ENCODE measurements around the gene KIAA0040. TPM values are rescaled to one million over a fixed set of nuclear protein-coding genes. Genes with fewer than 3 reads are reported as not detected.

KIAA0040 gene
- total and polyA plus RNA-seq, 10 of the 15 experiments (the other 5 are each of a cell fraction or from before 2014, with no cell fraction given) = 7.6 to 47.7 (median 23.5) TPM

- POLR2A ChIA-PET = no interaction called here
- Histone ChIP-seq H3K4me3 (no peak overlapping the region), H3K9ac (ENCODE audit: control insufficient read depth, insufficient read depth, low read length) (no peak overlapping the region), H3K4me1 (ENCODE audit: control insufficient read depth, insufficient read depth, low read length) (peaks cover 34% of the 10 kb centered on the region), H3K9me3 (replicated peaks; ENCODE audit: control insufficient read depth, insufficient read depth, low read length) (no peaks in the 10 kb centered on the region), H3K36me3 (ENCODE audit: control insufficient read depth in 2 of 2, insufficient read depth in 2 of 2, low read length in 1 of 2) (no peaks in the 10 kb centered on the region), H3K79me2 (ENCODE audit: control insufficient read depth, insufficient read depth, low read length) (no peaks in the 10 kb centered on the region), H4K20me1 (ENCODE audit: control insufficient read depth, insufficient read depth) (no peaks in the 10 kb centered on the region), H2AFZ (ENCODE audit: control insufficient read depth, low read depth, low read length) (no peak overlapping the region), H3K4me2 (ENCODE audit: control insufficient read depth, insufficient read depth) (no peak overlapping the region), H3K27ac (ENCODE audit: control insufficient read depth, insufficient read depth) (no peak overlapping the region), H3K27me3 (replicated peaks in 1 of 2; ENCODE audit: control insufficient read depth in 2 of 2, insufficient read depth in 2 of 2, low read length in 1 of 2) (no peaks in the 10 kb centered on the region)
- in situ Hi-C loops (cut with MboI) (no loop called here), intact Hi-C loops (cut with micrococcal nuclease; ENCODE audit: unreplicated experiment) (no loop called here)
- no peak for TF ChIP-seq CEBPB (IDR thresholded peaks at IDR 0.05; ENCODE audit: borderline replicate concordance in 1 of 2, low read depth in 2 of 2, low read length in 2 of 2)
- TF ChIP-seq, protein P1, sequence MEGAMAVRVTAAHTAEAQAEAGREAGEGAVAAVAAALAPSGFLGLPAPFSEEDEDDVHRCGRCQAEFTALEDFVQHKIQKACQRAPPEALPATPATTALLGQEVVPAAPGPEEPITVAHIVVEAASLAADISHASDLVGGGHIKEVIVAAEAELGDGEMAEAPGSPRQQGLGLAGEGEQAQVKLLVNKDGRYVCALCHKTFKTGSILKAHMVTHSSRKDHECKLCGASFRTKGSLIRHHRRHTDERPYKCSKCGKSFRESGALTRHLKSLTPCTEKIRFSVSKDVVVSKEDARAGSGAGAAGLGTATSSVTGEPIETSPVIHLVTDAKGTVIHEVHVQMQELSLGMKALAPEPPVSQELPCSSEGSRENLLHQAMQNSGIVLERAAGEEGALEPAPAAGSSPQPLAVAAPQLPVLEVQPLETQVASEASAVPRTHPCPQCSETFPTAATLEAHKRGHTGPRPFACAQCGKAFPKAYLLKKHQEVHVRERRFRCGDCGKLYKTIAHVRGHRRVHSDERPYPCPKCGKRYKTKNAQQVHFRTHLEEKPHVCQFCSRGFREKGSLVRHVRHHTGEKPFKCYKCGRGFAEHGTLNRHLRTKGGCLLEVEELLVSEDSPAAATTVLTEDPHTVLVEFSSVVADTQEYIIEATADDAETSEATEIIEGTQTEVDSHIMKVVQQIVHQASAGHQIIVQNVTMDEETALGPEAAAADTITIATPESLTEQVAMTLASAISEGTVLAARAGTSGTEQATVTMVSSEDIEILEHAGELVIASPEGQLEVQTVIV (IDR thresholded peaks at IDR 0.05; ENCODE audit: borderline replicate concordance, partially characterized antibody) = no peak
- no peak for TF ChIP-seq SREBF1 (IDR thresholded peaks at IDR 0.05; ENCODE audit: low read length)
- no peak for TF ChIP-seq MTA2 (IDR thresholded peaks at IDR 0.05; ENCODE audit: low read depth)
- no peak for TF ChIP-seq SIX5 (IDR thresholded peaks at IDR 0.05; ENCODE audit: low read depth, low read length, severe bottlenecking)
- no peak for TF ChIP-seq SRF (IDR thresholded peaks at IDR 0.05; ENCODE audit: low read depth in 2 of 2, low read length in 2 of 2)
- no peak for TF ChIP-seq ZBTB40 (IDR thresholded peaks at IDR 0.05; ENCODE audit: borderline replicate concordance)
- no peak for TF ChIP-seq RUNX3 (IDR thresholded peaks at IDR 0.05; ENCODE audit: low read length)
- TF ChIP-seq, protein P2, sequence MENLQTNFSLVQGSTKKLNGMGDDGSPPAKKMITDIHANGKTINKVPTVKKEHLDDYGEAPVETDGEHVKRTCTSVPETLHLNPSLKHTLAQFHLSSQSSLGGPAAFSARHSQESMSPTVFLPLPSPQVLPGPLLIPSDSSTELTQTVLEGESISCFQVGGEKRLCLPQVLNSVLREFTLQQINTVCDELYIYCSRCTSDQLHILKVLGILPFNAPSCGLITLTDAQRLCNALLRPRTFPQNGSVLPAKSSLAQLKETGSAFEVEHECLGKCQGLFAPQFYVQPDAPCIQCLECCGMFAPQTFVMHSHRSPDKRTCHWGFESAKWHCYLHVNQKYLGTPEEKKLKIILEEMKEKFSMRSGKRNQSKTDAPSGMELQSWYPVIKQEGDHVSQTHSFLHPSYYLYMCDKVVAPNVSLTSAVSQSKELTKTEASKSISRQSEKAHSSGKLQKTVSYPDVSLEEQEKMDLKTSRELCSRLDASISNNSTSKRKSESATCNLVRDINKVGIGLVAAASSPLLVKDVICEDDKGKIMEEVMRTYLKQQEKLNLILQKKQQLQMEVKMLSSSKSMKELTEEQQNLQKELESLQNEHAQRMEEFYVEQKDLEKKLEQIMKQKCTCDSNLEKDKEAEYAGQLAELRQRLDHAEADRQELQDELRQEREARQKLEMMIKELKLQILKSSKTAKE (IDR thresholded peaks at IDR 0.05; ENCODE audit: low read depth, poor library complexity, severe bottlenecking) = no peak
- no peak for TF ChIP-seq POLR2AphosphoS2 (IDR thresholded peaks at IDR 0.05; ENCODE audit: low read depth, low read length)
- SMC1A ChIA-PET (ENCODE audit: uncharacterized antibody, unreplicated experiment) = interaction anchor here (1.0 to 1.9 kb wide), 7 partner anchors 10 to 112 kb away, joined by 3 to 9 read pairs (median 3); no protein-coding TSS in a partner anchor
- FAIRE-seq = no peak
- no peak for ATAC-seq
- CTCF ChIA-PET = interaction anchor here (0.5 to 1.7 kb wide), 6 partner anchors 12 to 113 kb away, joined by 3 to 7 read pairs (median 3); no protein-coding TSS in a partner anchor
- BruUV-seq (replicated peaks) = no TSS peak
- no peak for DNase-seq (ENCODE audit: low read depth, low spot score)
- RAD21 ChIA-PET (ENCODE audit: unreplicated experiment) = interaction anchor here (1.0 kb wide), 1 partner anchor 11 kb away, joined by 4 read pairs; no protein-coding TSS in a partner anchor
Observed at GRCh38 chr1:175206687-175207086, 14.1 kb upstream of the KIAA0040 start.
